Stimulated activated CD4-positive, alpha-beta T cell treated with anti-CD3 and anti-CD28 coated beads, Interleukin-2, amount 100 ng/mL, for 4 hours (primary cell): ENCODE data around the gene ELFN1.

Experiments used
- DNase-seq: peaks from one replicate; pipeline ENCODE4 v3.0.0-alpha.2; 2020; ENCODE audit warnings: low read depth

Gene ELFN1

GRCh38 chr7:1694611-1695511 lies 24.8 kb downstream of the ELFN1 start:
- no peak for DNase-seq

GRCh38 chr7:1695800-1696454 lies 25.9 kb downstream of the ELFN1 start:
- DNase-seq, result no peak

GRCh38 chr7:1696671-1697498 lies 26.8 kb downstream of the ELFN1 start:
- no peak for DNase-seq

GRCh38 chr7:1697499-1698125 lies 27.5 kb downstream of the ELFN1 start:
- DNase-seq, result no peak

- DNase-seq, result no peak
Measured at GRCh38 chr7:1698201-1698600, 28.1 kb downstream of the ELFN1 start.

GRCh38 chr7:1698951-1699350 lies 28.9 kb downstream of the ELFN1 start:
- no peak for DNase-seq

GRCh38 chr7:1700086-1700485 lies 30.0 kb downstream of the ELFN1 start:
- DNase-seq, result no peak

GRCh38 chr7:1700536-1701333 lies 30.7 kb downstream of the ELFN1 start:
- DNase-seq, result no peak

- DNase-seq, result no peak
Measured at GRCh38 chr7:1702652-1703051, 32.6 kb downstream of the ELFN1 start.

GRCh38 chr7:1703441-1703840 lies 33.4 kb downstream of the ELFN1 start:
- no peak for DNase-seq

- DNase-seq, result no peak
Measured at GRCh38 chr7:1703871-1704810, 34.1 kb downstream of the ELFN1 start.

- no peak for DNase-seq
Measured at GRCh38 chr7:1704811-1705738, 35.0 kb downstream of the ELFN1 start.

- no peak for DNase-seq
Measured at GRCh38 chr7:1705856-1706255, 35.8 kb downstream of the ELFN1 start.

- no peak for DNase-seq
Measured at GRCh38 chr7:1706381-1706720, 36.3 kb downstream of the ELFN1 start.

- no peak for DNase-seq
Measured at GRCh38 chr7:1706721-1707613, 36.9 kb downstream of the ELFN1 start.

- no peak for DNase-seq
Measured at GRCh38 chr7:1707756-1708595, 37.9 kb downstream of the ELFN1 start.

GRCh38 chr7:1708596-1709251 lies 38.6 kb downstream of the ELFN1 start:
- no peak for DNase-seq
